GM20000 (cell line): ENCODE results near the gene BEAN1.

ENCODE experiments used
- DNase-seq: peaks from one replicate; pipeline ENCODE4 v3.0.0; 2012; ENCODE audit warnings: low spot score
- CTCF ChIP-seq: IDR thresholded peaks from 2 replicates; pipeline ENCODE4 v1.5.1; 2012; ENCODE audit warnings: mild to moderate bottlenecking, control low read depth; ENCODE audit errors: extremely low read depth, missing control alignments

The BEAN1 gene

DNA sequence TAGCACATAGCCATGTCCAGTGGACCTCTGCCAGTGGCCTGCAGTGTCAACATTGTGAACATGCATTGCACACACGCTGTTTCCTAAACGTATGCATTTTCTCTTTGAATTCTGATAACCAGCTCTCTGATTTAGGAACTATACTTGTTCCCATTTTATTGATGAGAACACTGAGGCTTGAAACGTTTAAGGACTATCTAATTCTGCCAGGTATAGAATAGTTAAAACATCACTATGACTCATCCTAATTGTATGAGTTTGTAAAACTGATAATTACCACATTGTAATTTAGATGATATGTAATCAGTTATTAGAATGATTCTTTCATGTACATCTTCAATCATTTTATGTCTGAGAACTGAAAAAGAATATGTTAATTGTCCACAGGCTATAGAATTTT is 3.1 kb downstream of the BEAN1 start:
- TF ChIP-seq CTCF = no peak
- no peak for DNase-seq

DNA sequence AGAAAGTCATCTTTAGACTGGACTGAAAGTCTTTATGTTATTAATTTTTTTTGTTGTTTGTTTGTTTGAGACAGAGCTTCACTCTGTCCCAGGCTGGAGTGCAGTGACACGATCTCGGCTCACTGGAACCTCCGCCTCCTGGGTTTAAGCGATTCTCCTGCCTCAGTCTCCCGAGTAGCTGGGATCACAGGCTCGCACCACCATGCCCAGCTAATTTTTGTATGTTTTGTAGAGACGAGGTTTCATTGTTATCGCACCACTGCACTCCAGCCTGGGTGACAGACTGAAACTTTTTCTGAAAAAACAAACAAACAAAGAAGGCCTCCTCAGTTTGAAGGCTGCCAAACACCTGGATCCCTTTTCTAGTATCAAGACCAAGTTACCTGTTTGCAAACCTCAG is 4.7 kb downstream of the BEAN1 start:
- no peak for DNase-seq

DNA sequence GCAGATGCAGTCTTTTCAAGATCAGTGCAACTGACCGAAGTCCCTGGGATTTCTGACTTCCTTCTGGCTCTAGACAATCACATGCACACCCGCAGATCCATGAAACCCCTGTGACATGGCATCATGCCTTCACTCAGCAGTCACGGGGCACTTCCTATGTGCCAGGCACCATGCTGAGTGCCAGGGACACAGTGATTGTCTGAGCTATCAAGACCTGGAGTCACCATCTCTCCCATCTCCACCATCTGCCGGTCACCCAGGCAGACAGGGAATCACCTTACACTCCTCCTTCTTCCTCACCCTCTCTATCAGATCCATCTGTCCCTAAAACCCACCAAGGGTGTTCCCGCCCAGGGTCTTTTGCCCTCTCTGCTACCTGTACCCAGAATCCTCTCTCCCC is 5.3 kb downstream of the BEAN1 start:
- no peak for DNase-seq
- no peak for TF ChIP-seq CTCF

More for the DNA sequence above, 4.7 kb downstream of the BEAN1 start:
- no peak for TF ChIP-seq CTCF

- no peak for TF ChIP-seq CTCF
- no peak for DNase-seq
These were observed 7.7 kb downstream of the BEAN1 start for GRCh38 chr16:66434619-66435430.

- no peak for DNase-seq
- TF ChIP-seq CTCF = no peak
These were observed 8.8 kb downstream of the BEAN1 start for GRCh38 chr16:66435896-66436295.

DNA sequence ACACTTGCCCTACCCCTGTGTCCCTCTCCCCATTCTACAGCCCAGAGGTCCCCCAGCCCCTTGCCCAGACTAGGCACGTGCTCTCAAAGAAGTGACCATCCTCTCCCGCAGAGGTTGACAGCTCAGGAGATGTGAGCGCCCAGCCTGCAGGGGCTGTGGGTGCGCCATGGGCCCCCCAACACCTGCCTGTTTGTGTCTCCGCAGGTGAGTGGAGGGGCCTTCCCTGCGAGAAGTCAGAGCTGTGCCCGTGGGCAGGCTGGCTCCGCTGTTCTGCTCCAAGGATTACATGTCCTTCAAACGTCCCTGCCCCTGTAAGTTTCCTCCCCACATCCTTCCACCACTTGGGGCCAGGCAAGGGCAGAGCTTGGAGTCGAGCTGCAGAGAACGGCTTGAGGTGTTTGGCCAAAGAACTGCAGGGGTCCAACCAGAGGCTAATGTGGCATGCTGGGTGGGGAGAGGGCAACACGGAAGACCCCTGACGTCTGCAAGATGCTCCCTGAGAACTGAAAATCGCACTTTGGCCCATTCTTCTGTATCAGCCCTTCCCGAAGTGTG is 10.4 kb downstream of the BEAN1 start:
- DNase-seq = no peak
- TF ChIP-seq CTCF = no peak

DNA sequence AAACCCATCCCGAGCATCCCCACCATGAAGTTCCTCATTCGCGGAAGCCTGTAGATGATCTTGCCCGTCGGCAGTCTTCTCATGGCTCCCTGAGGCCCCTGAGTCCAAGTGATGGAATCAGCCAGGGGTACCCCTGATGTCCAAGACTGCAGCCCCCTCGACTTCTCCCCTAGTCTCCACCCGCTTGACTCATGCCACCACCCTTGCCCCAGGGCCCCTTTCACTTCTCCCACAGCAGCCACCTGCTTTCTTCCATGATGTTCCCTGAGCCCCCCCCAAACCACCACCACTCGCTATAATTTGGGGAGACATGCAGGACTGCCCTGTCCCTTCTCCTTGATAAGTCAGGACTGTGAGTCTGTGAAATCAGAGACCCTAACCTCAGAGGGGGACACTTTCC is 11.4 kb downstream of the BEAN1 start:
- no peak for DNase-seq
- TF ChIP-seq CTCF = no peak
